Skin epidermis (tissue), 12 donors: Measurements from ENCODE around the gene SNX25.
A peak's percentile ranks its signal among the peaks of the same experiment; 100 is the strongest.
"Not testable (repeated sequence)": the region's sequence is repeated elsewhere in the genome, so short reads cannot be mapped to it uniquely, and the experiment has no call there.

Experiments used
- H3K27ac ChIP-seq, 21 experiments: fragments of 200-600 bp; sonication (generic) in 11 of 21; one replicate each; pipeline ENCODE4 v1.5.0; 2020; ENCODE audit warnings: mild to moderate bottlenecking in 3 of 21, inconsistent platforms in 2 of 21, moderate library complexity in 2 of 21
- H3K4me3 ChIP-seq, 7 experiments: fragments of 200-600 bp; sonication (generic) in 2 of 7; one replicate each; pipeline ENCODE4 v1.5.0; 2020; ENCODE audit warnings: inconsistent platforms in 2 of 7, mild to moderate bottlenecking in 2 of 7, moderate library complexity in 1 of 7

The SNX25 gene

DNA sequence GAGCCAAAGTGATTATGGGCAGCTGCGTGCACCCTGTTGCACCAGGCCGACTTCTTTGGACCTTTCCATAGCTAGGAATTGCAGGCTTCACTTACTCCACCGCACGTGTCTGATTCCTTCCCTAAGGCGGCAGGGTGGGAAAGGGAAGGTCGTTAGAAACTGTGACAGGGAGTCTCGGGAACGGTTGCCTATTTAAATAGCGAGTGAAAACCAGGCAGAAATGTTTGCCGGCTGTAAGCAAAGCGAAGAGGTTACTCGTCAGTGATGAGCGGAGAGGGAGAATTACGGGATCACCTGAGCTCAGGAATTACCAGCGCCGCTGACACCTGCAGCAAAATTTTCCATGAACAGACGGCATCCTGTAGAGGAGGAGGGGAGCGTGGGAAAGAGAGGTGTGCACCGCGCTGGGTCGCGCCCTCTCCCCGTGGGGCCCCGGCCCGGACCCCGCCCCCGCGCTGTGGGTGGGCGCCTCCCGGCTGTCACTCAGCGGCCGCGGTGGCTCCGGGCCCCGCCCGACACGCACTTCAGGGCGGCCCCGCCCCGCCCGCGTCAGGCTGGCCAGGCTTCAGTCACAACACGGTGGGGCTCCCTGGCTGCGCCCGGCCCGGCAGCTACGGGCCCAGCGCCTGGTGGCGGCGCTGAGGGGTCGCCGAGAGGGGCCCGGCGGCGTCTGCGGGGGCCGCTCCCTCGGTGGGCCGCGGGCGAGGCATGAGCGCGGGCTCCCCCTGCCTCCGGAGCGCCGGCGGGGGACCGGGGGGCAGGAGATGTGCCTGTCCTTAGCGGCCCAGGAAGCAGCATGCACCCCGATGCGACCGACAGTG, at the start of gene SNX25:
TSS of gene SNX25 (plus strand) at position 568 of the 821 bp plus-strand sequence. CDS start at position 797, 229 bp downstream.
- H3K27ac ChIP-seq = peak within 1 kb of the TSS; percentile 29 to 91 (median 70)
- H3K4me3 ChIP-seq = peak within 1 kb of the TSS; percentile 52 to 85 (median 63)

GRCh38 chr4:185165605-185166063, 43.8 kb upstream of the SNX25 start:
- H3K27ac ChIP-seq = no peak overlapping the region
- no peak overlapping the region for H3K4me3 ChIP-seq

- no peak overlapping the region for H3K4me3 ChIP-seq
- H3K27ac ChIP-seq = no peak overlapping the region
These were observed 42.2 kb upstream of the SNX25 start for GRCh38 chr4:185167234-185167633.

DNA sequence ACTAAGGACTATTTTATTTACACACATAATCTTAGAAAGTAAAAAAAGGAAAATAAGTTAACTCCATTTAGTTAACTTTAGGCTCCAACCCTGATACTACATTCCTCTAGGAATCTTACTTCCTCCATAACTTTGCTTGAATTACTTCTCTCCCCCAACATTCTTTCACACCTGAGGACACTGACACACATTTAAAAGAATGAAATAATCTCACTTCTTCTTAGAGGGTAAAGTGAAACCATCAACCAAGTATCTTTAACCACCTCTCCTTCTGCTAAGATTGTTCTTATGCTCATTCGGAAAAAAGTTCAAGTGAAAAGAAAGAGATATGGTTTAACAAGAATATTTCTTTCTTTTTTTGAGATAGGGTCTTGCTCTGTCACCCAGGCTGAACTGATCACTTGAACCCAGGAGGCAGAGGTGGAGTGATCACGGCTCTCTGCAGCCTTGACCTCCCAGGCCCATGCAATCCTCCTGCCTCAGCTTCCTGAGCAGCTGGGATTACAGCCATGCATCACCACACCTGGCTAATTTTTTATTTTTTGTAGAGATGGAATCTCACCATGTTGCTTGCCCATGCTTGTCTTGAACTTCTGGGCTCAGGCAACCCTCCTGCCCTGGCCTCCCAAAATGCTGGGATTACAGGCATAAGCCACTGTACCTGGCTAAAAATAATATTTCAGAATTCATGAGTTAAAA, 37.9 kb upstream of the SNX25 start:
- Histone ChIP-seq H3K27ac (no peak overlapping the region), H3K4me3 (no peak overlapping the region)

- Histone ChIP-seq H3K27ac (no peak overlapping the region), H3K4me3 (no peak overlapping the region)
These were observed 29.9 kb upstream of the SNX25 start for GRCh38 chr4:185179488-185179887.

GRCh38 chr4:185182239-185182638, 27.2 kb upstream of the SNX25 start:
- no peak overlapping the region for H3K27ac ChIP-seq
- H3K4me3 ChIP-seq = no peak overlapping the region

GRCh38 chr4:185183622-185184281, 25.6 kb upstream of the SNX25 start:
- H3K4me3 ChIP-seq = no peak overlapping the region
- no peak overlapping the region for H3K27ac ChIP-seq

- no peak overlapping the region for H3K27ac ChIP-seq
- no peak overlapping the region for H3K4me3 ChIP-seq
These were observed 22.6 kb upstream of the SNX25 start for GRCh38 chr4:185186769-185187168.

- no peak overlapping the region for H3K27ac ChIP-seq
- H3K4me3 ChIP-seq = no peak overlapping the region
These were observed 19.6 kb upstream of the SNX25 start for GRCh38 chr4:185189606-185190305.

- Histone ChIP-seq H3K27ac (no peak overlapping the region), H3K4me3 (no peak overlapping the region)
These were observed 19.0 kb upstream of the SNX25 start for GRCh38 chr4:185190306-185190856.

GRCh38 chr4:185192059-185192458, 17.3 kb upstream of the SNX25 start:
- Histone ChIP-seq H3K4me3 (no peak overlapping the region), H3K27ac (no peak overlapping the region)

- no peak overlapping the region for H3K4me3 ChIP-seq
- no peak overlapping the region for H3K27ac ChIP-seq
These were observed 14.2 kb upstream of the SNX25 start for GRCh38 chr4:185194924-185195888.

DNA sequence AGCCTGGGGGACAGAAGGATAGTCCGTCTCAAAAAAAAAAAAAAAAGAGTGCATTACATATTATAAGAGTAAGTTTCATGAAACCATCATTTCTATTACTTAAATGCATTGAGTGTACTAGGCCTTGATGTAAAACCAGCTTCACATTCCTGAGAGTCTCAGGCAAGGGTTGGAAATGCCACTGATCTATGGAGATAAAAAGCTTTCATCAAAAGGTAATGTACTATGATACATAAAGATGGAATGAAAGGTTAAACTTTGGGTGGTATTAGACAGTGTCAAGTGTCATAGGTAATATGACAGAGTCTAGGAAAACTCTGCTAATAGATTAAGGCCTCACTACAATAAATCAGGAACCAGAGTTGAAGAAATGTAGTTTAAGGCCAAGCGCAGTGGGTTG, 13.0 kb upstream of the SNX25 start:
- no peak overlapping the region for H3K27ac ChIP-seq
- no peak overlapping the region for H3K4me3 ChIP-seq

GRCh38 chr4:185198189-185198588, 11.2 kb upstream of the SNX25 start:
- not testable (repeated sequence) for H3K4me3 ChIP-seq, H3K27ac ChIP-seq

DNA sequence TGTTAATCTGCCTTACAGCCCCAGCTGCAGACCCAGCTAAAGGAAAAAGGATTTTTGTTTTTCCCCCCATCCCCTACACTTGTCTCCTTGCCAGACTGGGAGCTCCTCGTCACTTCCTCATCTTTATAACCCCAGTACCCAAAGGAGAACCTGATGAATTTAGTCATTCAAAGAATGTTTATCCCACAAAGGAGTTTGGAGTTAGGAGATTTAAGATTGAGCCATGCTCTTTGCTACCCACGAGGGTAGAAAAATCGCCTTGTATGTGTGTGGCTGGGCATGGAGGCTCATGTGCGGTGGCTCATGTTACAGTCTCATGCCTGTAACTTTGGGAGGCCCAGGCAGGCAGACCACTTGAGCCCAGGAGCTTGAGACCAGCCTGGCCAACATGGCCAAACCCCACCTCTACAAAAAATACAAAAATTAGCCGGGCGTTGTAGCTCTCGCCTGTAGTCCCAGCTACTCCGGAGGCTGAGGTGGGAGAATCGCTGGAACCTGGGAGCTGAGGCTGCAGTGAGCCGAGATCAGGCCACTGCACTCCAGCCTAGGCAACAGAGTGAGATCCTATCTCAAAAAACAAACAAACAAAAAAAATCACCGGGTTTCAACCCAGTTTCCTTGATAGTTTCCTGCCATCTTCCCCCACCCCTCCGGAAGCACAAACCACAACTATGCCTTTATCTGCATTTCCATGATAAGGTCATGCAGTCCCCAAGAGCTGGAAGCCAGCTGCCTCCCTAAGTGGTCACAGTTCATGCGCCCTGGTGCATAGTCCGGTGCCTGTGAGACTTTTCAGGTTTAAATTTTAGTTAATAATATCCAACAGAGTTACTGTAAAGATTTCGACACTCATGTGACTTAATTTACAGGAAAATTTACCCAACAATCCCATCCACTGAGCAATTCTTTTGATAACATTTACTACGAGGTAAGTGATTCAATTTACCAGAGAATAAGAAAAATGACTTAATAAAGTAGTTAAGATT, 7.1 kb upstream of the SNX25 start:
- peak overlapping the region in 12 of 21 experiments; percentile 7 to 99 (median 90) for H3K27ac ChIP-seq
- H3K4me3 ChIP-seq = no peak overlapping the region

DNA sequence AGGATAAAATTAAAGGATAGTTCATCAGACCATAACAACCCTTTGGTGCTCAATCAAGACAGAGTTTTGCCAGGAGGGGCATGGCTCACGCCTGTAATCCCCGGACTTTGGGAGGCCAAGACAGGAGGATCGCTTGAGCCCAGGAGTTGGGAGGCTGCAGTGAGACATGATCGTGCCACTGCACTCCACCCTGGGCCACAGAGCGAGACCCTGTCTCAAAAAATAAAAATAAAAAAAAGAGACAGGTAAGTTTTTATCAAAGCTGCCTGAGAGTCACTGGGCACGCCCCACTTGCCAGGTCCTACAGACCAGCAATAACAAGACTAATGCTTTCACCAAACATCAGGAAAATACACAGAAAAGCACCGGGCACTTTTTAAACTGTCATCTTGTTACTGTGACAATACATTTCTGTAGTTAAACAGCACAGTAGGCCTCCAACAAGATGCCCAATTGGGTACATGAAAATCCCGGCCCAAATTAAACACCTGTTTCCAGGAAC, 6.4 kb upstream of the SNX25 start:
- Histone ChIP-seq H3K27ac (peak overlapping the region in 20 of 21 experiments; percentile 65 to 99 (median 95)), H3K4me3 (peak overlapping the region; percentile 62 to 96 (median 71))
